ENCODE results near the gene OR5M10.
"Not testable (repeated sequence)": the region's sequence is repeated elsewhere in the genome, so short reads cannot be mapped to it uniquely, and the experiment has no call there.

OR5M10 gene

DNA sequence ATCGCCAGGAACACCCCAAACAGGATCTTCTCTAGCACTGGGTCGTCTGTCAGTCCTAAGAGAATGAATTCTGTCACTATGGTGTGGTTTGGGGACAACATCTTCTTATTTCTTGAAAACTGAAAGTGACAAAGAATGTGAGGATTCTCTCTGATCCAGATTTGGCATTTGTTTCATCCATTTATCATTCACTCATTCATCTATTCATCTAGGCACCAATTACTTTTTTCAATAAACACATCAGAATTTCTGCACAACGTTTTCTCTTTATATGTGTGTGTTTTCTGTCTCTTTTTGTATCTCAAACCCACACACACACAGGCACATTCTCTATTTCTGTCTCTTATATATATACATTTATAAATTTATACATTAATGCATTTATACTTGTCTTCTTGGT, at the start of gene OR5M10:
Gene OR5M10 (minus strand): TSS at position 101 of the 400 bp plus-strand sequence. CDS start 0 bp downstream, at position 101.
- DNase-seq: no peak

DNA sequence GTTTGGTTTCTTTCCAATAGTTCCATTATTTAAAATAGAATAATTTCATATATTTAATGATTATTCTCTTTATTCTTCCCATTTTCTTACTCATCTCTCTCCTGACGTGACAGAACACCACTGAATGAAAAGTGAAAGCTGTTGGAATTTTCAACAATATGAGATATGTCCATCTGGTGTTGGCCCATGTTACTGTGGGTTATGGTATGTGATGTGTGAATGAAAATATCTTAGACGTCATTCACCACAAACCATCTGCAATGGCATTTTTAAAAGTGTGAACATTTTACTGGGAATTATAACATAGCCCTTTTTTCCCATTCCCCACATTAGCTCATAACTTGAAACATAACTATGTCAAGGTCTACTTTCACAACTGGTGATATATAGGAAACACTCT, 48.4 kb upstream of the OR5M10 start:
- no peak for DNase-seq

DNA sequence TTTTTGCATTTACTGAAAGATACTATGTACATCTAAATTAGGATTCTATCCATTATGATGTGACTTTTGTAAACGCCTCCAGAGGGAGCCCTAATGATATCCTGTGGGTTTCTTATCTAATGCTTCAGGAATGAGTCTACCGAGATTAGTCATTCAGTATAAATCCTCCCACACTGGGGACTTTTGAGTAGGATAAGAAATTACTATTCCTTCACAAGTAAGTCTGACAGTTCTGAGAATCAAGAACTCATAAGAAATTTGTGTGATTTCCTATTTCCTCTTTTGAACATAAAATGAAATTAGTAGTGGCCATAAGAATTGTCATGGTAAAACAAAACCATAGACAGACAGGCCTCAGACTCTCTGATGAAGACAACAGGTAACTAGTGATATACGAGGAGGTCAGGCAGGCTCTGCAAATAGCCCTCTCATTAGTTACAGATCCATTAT, 47.2 kb upstream of the OR5M10 start:
- DNase-seq: no peak

DNA sequence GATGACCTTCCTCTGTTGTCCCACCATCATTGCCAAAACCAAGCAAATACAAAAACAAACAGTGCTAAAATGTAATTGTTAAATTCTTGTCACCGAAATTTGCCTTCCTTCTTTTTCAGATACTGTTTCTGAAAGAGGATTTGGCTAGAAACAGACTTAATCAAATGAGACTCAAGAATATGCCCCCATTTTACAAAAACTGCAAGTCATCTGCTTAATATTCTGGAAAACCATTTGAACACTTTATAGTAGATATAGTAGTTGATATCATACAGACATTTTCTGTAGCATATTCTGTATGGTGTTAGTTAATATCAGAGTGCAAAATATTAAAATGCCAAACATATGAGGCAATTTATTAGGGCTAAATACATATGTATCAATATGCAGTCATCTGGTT, 33.7 kb upstream of the OR5M10 start:
- no peak for DNase-seq

DNA sequence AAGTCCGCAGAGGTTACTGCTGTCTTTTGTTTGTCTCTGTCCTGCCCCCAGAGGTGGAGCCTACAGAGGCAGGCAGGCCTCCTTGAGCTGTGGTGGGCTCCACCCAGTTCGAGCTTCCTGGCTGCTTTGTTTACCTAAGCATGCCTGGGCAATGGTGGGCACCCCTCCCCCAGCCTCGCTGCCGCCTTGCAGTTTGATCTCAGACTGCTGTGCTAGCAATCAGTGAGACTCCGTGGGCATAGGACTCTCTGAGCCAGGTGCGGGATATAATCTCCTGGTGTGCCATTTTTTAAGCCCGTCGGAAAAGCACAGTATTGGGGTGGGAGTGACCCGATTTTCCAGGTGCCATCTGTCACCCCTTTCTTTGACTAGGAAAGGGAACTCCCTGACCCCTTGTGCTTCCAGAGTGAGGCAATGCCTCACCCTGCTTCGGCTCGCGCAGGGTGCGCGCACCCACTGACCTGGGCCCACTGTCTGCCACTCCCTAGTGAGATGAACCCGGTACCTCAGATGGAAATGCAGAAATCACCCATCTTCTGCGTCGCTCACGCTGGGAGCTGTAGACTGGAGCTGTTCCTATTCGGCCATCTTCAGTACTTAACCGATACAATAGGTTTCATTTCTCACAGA, 14.7 kb upstream of the OR5M10 start:
- not testable (repeated sequence) for DNase-seq

DNA sequence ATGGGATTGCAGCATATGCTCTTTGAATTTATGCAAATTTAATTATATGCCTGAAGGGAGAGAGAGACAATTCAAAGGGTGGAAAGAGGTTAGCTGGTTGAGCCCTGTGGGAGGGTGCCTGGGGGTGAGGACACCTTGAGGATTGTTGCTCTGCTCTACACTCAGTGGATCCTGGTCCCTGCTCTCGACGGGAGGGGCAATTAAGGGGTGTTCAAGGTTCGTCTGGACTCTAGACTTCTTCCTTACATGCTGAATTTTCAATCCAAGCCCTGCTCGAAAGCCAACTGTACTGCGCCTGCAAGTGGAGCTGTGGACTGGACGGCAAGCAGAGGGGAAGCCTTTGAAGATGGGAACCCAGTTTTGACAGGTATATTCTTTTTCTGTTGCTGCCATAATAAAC, 18.9 kb downstream of the OR5M10 start:
- DNase-seq: no peak

DNA sequence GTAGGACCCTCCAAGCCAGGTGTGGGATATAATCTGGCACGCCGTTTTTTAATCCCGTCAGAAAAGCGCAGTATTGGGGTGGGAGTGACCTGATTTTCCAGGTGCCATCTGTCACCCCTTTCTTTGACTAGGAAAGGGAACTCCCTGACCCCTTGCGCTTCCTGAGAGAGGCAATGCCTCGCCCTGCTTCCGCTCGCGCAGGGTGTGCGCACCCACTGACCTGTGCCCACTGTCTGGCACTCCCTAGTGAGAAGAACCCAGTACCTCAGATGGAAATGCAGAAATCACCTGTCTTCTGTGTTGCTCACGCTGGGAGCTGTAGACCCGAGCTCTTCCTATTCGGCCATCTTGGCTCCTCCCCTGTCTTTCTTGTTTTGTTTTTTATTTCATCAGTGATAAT, 22.8 kb downstream of the OR5M10 start:
- DNase-seq: not testable (repeated sequence)

DNA sequence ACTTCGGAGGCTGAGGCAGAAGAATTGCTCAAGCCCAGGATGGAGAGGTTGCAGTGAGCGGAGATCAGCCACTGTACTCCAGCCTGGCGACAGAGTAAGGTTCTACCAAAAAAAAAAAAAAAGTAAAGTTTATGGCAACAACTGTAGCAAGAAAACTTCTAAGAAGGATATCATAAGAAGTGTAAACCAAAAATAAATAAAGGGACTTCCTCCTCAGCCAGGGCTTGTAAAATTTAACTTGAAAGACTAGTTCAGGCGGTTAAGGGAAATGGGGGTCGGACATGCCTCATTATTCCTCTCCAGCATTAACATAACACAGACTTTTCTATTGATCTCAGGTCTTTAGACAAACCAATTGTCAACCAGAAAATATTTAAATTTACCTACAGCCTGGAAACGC, 32.0 kb downstream of the OR5M10 start:
- DNase-seq: no peak

DNA sequence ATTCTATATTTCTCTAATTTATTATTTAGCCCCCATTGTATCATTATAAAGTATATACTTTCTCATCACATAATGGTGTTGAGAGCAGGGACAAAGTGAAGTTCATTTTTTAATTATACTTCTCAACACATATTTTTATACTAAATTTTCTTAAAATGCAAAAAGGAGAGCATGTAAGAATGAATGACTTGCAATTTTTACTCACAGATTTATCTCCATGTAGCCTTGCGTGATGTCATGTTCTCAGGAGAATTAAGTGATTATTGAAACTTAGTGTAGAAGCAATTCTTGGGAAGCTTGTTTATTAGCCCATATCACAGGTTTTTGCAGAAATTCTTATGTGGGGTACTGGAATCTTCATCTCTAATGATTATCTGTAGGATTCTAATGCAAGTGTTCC, 33.8 kb downstream of the OR5M10 start:
- no peak for DNase-seq

DNA sequence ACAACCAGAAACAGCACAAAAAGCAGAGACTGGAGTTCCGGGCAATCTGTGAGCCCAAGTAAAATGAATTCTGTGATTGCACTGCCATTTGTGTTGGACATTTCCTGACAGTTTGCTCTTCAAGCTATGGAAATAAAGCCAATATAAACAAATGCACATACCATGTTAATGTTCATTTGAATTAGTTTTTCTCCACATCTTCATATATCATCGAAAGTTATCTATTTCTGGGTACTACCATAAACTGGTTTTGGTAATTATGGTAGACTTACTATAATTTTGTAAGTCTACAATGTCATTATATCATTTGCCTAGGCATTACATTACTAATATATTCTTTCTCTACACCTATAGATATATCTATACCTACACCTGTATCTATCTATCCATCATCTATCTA, 34.4 kb downstream of the OR5M10 start, which contains the start of gene OR5M11:
Gene OR5M11 (minus strand): TSS at position 101 of the 400 bp plus-strand sequence. CDS start 0 bp downstream, at position 101.
- no peak for DNase-seq

DNA sequence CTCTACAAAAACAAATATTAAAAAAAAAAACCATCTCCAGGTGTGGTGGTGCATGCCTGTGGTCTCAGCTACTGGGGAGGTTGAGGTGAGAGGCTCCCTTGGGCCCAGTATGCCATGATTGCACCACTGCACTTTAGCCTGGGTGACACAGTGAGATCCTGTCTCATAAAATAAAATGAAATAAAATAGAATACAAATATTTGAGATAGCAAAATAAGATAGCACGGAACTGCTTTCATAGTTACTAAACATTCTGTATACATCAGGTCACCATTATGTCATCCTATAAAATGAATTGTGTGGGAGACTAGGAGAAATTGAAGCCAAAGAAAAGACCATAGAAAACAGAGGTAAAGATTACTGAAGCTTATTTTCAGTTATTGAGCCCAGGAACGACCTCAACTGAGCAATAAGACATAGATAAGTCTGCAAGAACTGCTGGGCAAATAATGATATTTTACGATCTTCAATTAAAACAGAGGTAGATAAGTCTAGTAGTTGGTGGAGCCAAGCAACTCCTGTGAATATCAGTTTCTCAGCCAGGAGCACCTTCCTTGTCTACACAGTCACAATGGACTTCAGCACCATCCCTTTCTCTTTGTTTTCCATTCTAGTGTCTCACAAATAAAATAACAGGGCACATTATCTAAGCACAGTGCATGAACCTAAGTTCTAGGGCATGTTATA, 44.3 kb downstream of the OR5M10 start:
- no peak for DNase-seq

DNA sequence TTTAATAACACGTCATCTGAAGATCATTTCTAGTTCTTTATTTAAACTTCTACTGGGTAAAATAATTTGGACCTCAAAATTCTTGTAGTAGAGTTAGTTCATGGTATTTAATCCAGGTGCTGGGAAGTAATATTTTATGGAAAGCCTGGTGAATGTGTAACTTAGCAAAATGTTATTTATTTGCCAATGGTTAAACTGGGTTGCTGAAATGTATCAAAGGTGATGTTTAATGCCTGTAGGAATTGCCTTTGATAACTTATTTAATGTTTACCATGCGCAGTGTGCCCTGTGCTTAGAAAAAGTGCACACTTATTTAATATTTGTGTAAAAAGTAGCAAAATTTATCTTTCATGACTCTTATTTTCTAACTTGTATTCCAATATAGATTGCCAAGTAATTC, 45.7 kb downstream of the OR5M10 start:
- no peak for DNase-seq
